Dermis blood vessel endothelial cell (primary cell): ENCODE data around the gene USP24. TPM values are rescaled to one million over a fixed set of nuclear protein-coding genes. Genes with fewer than 3 reads are reported as not detected.
A peak's percentile ranks its signal among the peaks of the same experiment; 100 is the strongest.

Experiments used
- DNase-seq: peaks from one replicate; pipeline ENCODE4 v3.0.0; 2010
- total RNA-seq: library from RNA; depleted of rRNA; stranded (reverse); fragments of >200 nt; gene quantifications from 2 replicates; pipeline ENCODE4 v1.2.3, GENCODE V29; 2014

USP24 gene
- total RNA-seq, 1 donor from 2014 or later = 57.9 TPM

GRCh38 chr1:55107101-55107500 lies 108.1 kb downstream of the USP24 start:
- no peak for DNase-seq

GRCh38 chr1:55103891-55104290 lies 111.3 kb downstream of the USP24 start:
- DNase-seq = no peak

GRCh38 chr1:55095095-55095494 lies 120.1 kb downstream of the USP24 start:
- no peak for DNase-seq

DNA sequence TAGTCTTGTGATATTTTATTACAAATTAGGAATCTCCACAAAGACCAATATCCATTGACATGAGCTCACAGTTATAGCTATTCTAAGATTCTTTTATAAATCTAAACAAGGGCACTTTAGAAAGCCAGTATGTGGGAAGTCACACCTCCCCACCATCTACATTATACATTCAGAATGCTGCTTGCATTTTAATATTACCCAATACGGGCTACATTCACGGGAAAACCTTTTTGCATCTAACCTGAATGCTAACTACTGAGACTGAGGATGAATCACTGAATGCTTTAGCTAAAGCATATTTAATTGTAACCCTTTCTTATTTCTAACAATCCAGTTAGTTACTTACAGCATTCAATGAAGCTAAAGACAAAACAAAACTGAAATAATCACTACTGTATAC lies 122.7 kb downstream of the USP24 start:
- no peak for DNase-seq

DNA sequence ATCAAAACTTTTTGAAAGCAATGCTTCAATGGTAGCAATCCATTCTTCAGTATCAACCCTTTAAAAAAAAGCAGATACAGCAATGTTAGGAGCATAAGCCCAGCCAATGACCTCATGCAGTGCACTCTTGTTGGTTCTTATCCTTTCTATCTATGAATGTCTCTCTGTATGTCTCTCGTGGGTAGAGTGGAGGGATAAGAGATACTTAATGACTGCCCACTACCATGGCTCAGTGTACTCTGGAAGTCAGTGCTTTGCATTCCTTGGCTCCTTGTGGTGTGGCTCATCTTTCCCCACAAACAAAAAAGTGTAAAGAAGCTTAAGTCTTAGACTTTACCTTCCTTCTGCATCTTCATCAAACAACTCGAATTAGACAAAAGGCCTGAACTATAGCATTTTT lies 125.5 kb downstream of the USP24 start:
- no peak for DNase-seq

DNA sequence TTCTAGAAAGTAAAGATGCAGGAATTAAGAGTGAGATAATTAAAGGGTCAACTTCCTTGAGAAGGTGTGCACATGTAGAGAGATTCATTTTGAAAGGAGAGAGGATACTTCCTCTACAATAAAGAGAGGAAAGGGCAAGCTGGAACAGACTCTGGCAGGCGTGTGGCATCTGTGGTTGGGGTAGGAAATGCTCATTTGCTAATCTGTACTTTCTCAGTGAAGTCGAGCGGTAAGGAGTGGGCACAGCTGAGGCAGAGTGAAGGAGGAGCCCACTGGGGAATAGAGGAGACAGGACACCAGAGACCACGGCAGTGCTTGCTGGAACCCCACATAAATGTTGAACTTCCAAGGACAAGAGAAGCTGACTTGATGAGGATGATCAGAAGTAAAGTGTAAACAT lies 126.8 kb downstream of the USP24 start:
- DNase-seq = no peak

GRCh38 chr1:55087439-55087838 lies 127.7 kb downstream of the USP24 start:
- no peak for DNase-seq

DNA sequence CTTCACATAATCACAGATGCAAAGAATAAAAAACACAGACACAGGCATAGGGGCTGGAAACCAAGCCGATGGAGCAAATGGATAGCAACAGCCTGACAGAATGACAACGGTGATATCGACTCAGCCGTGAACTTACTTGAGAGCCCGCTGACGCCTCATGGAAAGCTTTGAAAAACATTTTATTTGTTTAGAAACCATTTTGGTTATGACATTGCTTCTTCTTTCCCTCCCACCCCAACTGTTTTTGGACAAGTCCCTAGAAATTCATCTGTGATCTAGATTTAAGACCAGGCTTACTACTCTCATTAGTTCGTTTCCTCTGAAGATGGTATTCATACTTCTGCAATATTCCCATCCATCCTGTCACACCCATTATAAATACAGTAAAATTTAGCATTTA lies 130.9 kb downstream of the USP24 start:
- no peak for DNase-seq

- DNase-seq = peak; percentile 50
Measured at GRCh38 chr1:55081905-55082296, 133.3 kb downstream of the USP24 start.

DNA sequence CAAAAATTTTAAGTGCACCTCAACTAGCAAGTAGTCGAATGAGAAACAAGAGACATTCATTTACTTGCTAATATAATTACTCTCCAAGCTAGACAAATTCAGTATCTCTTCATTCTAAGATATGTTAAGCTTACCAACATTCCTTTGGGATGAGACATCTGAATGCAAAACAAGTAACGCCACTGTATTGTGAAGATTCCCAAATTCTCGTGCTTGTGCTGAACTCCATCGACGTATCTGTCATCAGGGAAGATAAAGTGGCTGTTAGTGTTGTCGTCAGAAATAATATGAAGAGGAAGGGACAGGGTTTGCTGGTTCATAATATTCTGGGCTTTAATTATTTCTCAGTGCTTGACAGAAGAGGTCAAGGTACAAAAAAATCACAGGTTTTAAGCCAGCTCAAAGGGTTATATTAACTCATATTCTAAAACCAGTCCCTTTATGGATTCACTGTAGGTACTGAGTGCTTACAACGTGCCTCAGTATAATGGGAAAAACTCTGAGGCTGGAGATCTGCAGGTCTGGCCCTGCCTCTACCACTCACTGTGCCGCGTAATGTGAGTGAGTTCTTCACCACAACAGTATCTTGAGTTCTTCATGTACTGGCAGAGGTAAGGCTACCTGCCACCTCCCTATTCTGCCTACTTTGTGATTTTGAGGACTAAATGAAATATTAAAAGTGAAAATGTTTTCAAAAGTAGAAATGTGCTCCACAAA lies 133.8 kb downstream of the USP24 start:
- peak; percentile 50 for DNase-seq

GRCh38 chr1:55079651-55080050 lies 135.5 kb downstream of the USP24 start:
- DNase-seq = no peak

DNA sequence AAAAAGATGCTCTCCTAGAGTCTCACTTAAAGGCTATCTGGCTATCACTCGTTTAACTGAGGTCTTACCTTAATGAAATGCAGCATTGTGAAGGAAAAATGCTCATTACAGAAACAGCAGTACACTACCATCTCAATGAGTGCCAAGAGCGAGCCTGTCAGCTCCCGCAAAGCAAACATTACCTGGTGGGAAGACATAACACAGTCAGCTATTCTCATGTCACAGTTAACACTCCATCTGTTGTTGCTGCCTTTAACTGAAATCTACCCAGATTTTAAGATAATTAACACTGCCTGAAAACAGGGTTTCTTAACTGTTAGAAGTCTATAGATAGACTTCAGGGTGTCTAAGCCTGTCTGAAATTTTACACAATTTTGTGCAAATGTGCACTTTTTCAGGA lies 136.7 kb downstream of the USP24 start:
- no peak for DNase-seq

GRCh38 chr1:55076356-55076755 lies 138.8 kb downstream of the USP24 start:
- no peak for DNase-seq

- no peak for DNase-seq
Measured at GRCh38 chr1:55074455-55074854, 140.7 kb downstream of the USP24 start.

- DNase-seq = no peak
Measured at GRCh38 chr1:55073187-55073916, 141.8 kb downstream of the USP24 start.

DNA sequence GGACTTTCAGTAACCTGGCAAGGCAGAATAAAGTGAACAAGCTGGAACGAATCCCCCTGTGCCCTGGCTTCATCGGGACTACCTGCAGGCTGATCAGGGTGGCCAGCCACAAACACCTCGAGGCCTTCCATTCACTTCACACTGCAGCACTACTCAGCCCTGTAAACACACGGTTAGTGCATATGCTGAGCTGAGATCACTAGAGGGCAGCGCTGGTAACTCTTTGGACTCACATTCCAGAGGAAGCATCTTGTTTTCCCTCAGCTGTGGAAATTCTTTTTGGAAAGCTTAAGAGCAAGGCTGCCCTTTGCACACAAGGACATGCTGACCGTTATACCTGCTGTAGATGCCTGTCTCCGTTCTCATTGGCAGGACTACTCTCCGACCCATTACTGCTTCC lies 143.7 kb downstream of the USP24 start:
- DNase-seq = peak; percentile 77

- no peak for DNase-seq
Measured at GRCh38 chr1:55070293-55071164, 144.6 kb downstream of the USP24 start.

- DNase-seq = no peak
Measured at GRCh38 chr1:55069280-55069679, 145.9 kb downstream of the USP24 start.

DNA sequence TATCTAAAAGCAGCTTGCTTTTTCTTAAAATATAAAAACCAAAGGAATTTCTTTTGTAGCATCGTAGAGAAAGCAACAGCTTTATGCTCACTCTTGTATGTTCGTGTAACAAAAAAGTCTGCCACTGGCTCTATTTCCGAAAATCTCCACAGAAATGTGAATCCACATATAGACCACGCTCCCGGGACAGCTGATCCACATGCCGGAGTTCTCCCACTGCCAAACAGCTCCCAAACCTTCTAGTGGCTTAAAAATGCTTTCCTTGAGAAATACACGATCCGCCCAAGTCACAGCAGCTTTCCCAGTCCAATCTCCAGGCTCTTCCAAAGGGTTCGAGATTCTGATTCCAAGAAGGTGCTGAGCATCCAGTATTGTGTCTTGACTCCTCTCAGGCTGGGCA lies 146.5 kb downstream of the USP24 start:
- DNase-seq = no peak

- DNase-seq = no peak
Measured at GRCh38 chr1:55067914-55068313, 147.2 kb downstream of the USP24 start.

- no peak for DNase-seq
Measured at GRCh38 chr1:55067022-55067778, 148.0 kb downstream of the USP24 start.

- DNase-seq = no peak
Measured at GRCh38 chr1:55065648-55066047, 149.5 kb downstream of the USP24 start.

DNA sequence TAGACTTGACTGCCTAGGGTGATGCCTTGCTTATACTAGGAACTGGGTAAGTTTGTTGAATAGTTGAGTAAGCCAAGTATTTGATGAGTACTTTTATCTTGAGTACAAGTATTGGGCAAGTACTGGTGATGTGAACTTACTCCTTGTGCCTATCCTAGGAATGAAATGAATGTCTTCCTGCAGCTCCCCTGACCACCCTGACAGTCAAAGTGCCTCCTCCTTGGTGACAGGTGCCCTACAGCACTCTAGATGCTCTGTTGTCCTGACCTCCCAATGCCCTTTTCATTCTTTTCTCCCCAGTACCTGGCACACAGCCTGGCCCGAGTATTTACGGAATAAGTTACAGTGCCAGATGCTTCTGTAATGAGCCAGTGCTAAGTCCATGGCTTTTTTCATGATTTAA lies 150.3 kb downstream of the USP24 start:
- no peak for DNase-seq
